DMS53 (cell line): ENCODE results near the gene PIGR.

Source experiments
- DNase-seq: peaks from one replicate; lab custom pipeline; 2025; lab: John Stamatoyannopoulos, UW

Gene PIGR

GRCh38 chr1:206909161-206909882, 36.9 kb downstream of the PIGR start:
- peak; percentile 92 for DNase-seq

GRCh38 chr1:206908038-206908437, 38.2 kb downstream of the PIGR start:
- DNase-seq = no peak

GRCh38 chr1:206907304-206907991, 38.8 kb downstream of the PIGR start:
- DNase-seq = peak; percentile 62

- DNase-seq = no peak
Observed at GRCh38 chr1:206905295-206906164, 40.7 kb downstream of the PIGR start.

- DNase-seq = no peak
Observed at GRCh38 chr1:206904423-206905142, 41.7 kb downstream of the PIGR start.

GRCh38 chr1:206903687-206904086, 42.6 kb downstream of the PIGR start:
- no peak for DNase-seq

GRCh38 chr1:206902702-206903101, 43.6 kb downstream of the PIGR start:
- no peak for DNase-seq

- no peak for DNase-seq
Observed at GRCh38 chr1:206901944-206902343, 44.3 kb downstream of the PIGR start.

GRCh38 chr1:206900149-206900548, 46.1 kb downstream of the PIGR start:
- no peak for DNase-seq

GRCh38 chr1:206899717-206900116, 46.5 kb downstream of the PIGR start:
- DNase-seq = no peak

- no peak for DNase-seq
Observed at GRCh38 chr1:206898915-206899431, 47.3 kb downstream of the PIGR start.

GRCh38 chr1:206898089-206898914, 48.0 kb downstream of the PIGR start:
- DNase-seq = peak; percentile 84

- no peak for DNase-seq
Observed at GRCh38 chr1:206897175-206897574, 49.1 kb downstream of the PIGR start, which contains the start of gene IL24. TSS of gene IL24 (plus strand) at chr1:206897443. CDS start at chr1:206897833, 390 bp downstream.

- DNase-seq = no peak
Observed at GRCh38 chr1:206896261-206896660, 50.0 kb downstream of the PIGR start.

- peak; percentile 91 for DNase-seq
Observed at GRCh38 chr1:206895837-206896242, 50.4 kb downstream of the PIGR start.

GRCh38 chr1:206895325-206895724, 50.9 kb downstream of the PIGR start:
- peak; percentile 96 for DNase-seq

- no peak for DNase-seq
Observed at GRCh38 chr1:206893380-206893779, 52.9 kb downstream of the PIGR start.

GRCh38 chr1:206892351-206892984, 53.8 kb downstream of the PIGR start:
- DNase-seq = no peak

GRCh38 chr1:206891412-206891811, 54.9 kb downstream of the PIGR start:
- DNase-seq = no peak
